ENCODE data around the gene ODC1.
A peak's percentile ranks its signal among the peaks of the same experiment; 100 is the strongest.
"Not testable (repeated sequence)": the region's sequence is repeated elsewhere in the genome, so short reads cannot be mapped to it uniquely, and the experiment has no call there.

The ODC1 gene

GRCh38 chr2:10447895-10448575, at the start of gene ODC1:
ODC1 (minus strand) TSS chr2:10448327; CDS start chr2:10445032, 3,295 bp downstream.
- peak; percentile 98 for DNase-seq

- DNase-seq: peak; percentile 71
Observed at GRCh38 chr2:10497797-10498251, 49.7 kb upstream of the ODC1 start.

- no peak for DNase-seq
Observed at GRCh38 chr2:10495988-10496313, 47.8 kb upstream of the ODC1 start.

GRCh38 chr2:10495311-10495987, 47.3 kb upstream of the ODC1 start:
- no peak for DNase-seq

DNA sequence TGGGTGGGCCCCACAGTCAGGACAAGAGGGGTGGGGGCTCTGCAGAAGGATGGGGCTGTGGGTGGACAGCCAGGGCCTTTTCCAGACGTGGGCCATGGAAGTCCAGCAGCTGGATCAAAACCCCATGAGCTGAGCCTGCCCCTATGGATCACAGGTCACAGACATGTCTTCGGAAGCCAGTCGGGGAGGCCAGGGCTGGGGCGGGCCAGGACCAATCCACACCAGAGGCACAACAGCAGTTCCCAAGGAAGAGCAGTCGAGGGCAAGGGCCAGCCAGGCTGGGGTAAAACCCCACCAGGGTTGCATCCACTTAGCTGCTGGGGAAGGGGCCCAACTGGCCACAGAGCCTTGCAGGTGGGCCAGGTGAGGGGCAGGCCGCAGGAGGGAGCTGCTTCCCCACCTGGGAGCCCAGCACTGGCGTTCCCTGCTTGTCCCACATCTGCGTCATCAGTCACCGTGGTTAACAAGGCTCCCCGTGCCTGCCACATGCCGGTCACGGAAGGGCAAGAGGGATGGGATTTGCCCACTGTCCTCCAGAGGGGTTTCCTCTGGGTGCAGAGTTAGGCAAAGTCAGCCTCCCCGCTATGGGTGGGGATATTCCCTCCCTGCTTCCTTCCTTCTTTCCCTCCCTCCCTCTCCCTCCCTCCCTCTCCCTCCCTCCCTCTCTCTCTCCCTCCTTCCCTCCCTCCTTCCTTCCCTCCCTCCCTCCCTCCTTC, 46.4 kb upstream of the ODC1 start:
- no peak for DNase-seq

- DNase-seq: peak; percentile 90
Observed at GRCh38 chr2:10493634-10494281, 45.6 kb upstream of the ODC1 start.

GRCh38 chr2:10493075-10493633, 45.0 kb upstream of the ODC1 start:
- no peak for DNase-seq

- no peak for DNase-seq
Observed at GRCh38 chr2:10490806-10491291, 42.7 kb upstream of the ODC1 start.

- no peak for DNase-seq
Observed at GRCh38 chr2:10489842-10490555, 41.9 kb upstream of the ODC1 start.

DNA sequence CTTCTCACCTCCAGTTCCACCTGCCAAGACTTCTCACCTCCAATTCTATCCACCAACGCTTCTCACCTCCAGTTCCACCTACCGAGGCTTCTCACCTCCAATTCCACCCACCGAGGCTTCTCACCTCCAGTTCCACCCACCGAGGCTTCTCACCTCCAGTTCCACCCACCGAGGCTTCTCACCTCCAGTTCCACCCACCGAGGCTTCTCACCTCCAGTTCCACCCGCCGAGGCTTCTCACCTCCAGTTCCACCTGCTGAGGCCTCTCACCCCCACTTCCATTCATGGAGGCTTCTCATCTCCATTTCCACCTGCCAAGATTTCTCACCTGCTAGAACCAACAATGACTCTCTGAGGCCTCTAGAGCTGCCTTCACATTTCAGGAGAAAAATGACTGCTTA, 40.0 kb upstream of the ODC1 start:
- DNase-seq: not testable (repeated sequence)

DNA sequence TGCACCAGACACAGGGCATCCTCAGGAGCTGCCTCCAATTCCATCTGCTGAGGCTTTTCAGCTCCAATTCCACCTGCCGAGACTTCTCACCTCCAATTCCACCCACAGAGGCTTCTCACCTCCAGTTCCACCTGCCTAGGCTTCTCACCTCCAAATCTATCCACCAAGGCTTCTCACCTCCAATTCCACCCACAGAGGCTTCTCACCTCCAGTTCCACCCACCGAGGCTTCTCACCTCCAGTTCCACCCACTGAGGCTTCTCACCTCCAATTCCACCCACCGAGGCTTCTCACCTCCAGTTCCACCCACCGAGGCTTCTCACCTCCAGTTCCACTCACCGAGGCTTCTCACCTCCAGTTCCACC, 39.6 kb upstream of the ODC1 start:
- not testable (repeated sequence) for DNase-seq

DNA sequence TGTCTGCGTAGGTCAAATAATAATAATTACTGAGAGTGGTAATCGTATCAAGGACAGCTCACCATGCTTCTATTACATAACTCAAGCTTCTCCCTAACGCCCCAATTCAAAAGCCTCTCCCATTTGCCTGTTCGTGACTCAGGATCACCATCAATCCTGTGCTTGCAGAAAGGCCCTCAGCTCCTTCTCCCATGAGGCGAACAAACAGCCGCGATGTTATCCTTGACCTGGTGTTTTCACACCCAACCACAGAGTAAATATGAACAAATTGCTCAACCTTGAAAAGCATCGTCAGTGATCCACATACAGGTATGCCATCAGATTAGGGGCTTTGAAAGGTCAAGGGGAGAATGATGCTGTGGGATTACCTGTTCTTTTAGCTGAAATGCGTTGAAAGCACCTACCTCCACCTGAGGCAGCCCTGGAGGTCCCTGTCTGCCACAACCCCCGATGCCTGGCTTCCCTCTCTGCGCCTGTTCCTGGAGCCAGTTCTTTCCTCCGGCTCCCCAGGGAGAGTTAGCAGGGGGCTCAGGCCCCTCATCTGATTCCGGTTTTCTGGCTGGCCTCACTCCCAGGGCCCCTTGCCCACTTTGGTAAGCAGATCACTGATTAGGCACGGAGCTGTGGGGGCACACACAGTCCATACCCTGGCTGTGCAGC, 39.1 kb upstream of the ODC1 start:
- no peak for DNase-seq

GRCh38 chr2:10486601-10487079, 38.5 kb upstream of the ODC1 start:
- no peak for DNase-seq

GRCh38 chr2:10486091-10486490, 38.0 kb upstream of the ODC1 start:
- no peak for DNase-seq

DNA sequence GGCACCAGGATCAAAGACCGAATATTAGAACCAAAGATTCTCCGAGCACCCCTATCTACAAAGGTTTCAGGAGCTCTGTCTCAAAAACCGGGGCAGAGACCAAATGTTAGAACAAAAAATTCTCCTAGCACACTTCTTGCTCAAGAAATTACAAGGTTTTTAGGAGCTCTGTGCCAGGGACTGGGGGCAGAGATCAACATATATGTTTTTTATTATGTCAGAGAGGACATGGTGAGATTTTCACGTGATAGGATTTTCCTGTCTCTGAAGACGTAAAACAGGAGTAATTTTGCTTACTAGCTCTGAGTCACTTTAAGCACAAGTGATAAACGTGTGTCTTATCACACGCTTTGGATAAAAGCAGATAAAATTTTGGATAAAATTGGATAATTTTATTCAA, 34.8 kb upstream of the ODC1 start:
- DNase-seq: no peak

- no peak for DNase-seq
Observed at GRCh38 chr2:10482460-10482859, 34.3 kb upstream of the ODC1 start.

DNA sequence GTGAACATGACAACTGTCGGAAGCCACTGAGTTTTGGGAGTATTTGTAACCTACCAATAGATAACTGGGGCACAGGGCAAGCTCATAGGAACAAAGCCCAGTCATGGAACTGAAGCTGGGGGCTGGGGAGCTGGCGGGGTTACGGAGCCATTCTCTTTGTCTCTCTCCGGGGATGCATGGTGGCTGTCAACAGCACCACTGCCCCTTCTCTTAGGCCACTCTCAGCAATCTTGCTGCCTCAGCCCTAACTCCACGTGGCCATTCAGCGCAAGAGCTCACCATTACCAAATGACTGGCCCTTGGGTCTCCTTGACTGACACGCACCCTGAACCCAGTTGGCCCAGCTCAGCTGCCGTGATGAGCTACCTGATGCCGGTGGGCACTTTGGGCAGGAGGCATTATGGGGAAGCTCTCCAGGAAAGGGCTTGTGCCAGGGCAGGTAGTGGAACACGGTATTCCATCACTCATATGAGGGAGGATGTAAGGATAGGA, 33.6 kb upstream of the ODC1 start:
- DNase-seq: no peak

- no peak for DNase-seq
Observed at GRCh38 chr2:10481055-10481665, 33.0 kb upstream of the ODC1 start.

- DNase-seq: no peak
Observed at GRCh38 chr2:10480359-10480949, 32.3 kb upstream of the ODC1 start.

GRCh38 chr2:10478916-10479315, 30.8 kb upstream of the ODC1 start:
- no peak for DNase-seq

- DNase-seq: no peak
Observed at GRCh38 chr2:10478298-10478625, 30.1 kb upstream of the ODC1 start.

Measured in activated naive CD4-positive, alpha-beta T cell treated with Interleukin-2 at 50 U/mL for 16 hours (primary cell).